SH-SY5Y (cell line): ENCODE measurements around the gene TSR1.

Source experiments
- GATA2 ChIP-seq: IDR thresholded peaks from 2 replicates; pipeline ENCODE4 v1.6.1; 2011; ENCODE audit warnings: mild to moderate bottlenecking, low read depth, low read length
- GATA3 ChIP-seq: IDR thresholded peaks from 2 replicates; pipeline ENCODE4 v1.6.1; 2011; ENCODE audit warnings: low read depth, mild to moderate bottlenecking, low read length, moderate library complexity

DNA sequence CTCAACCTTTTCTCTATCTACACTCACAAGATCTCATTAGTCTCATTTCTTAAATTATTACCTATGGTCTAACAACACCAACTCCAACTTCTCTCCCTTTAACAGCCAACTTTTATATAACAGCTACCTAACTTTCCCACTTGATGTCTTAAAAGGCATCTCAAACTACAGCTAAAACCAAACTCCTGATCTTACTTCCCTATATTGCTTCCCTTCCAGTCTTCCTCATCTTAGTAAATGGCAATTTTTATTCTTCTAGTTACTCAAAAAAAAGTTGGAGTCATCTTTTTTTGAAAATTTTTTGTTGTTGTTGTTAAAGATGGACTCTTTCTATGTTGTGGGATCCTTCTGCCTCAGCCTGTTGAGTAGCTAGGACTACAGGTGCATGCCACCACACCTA, 17.2 kb downstream of the TSR1 start:
- no peak for TF ChIP-seq GATA2
- TF ChIP-seq GATA3 = no peak
